ENCODE results near the gene PEPD.

The PEPD gene

GRCh38 chr19:33464010-33464732 lies 57.4 kb downstream of the PEPD start:
- Histone ChIP-seq H3K9ac (ENCODE audit: low read depth, low read length) (no peak overlapping the region), H3K27ac (ENCODE audit: low read depth, low read length) (no peak overlapping the region), H3K4me1 (ENCODE audit: control insufficient read depth, insufficient read depth, low read length) (no peaks in the 10 kb centered on the region), H3K4me3 (ENCODE audit: low read depth, low read length) (no peak overlapping the region), H3K9me3 (ENCODE audit: control insufficient read depth, insufficient read depth, low read length) (no peaks in the 10 kb centered on the region), H3K36me3 (ENCODE audit: control insufficient read depth, insufficient read depth, low read length) (peaks cover 18% of the 10 kb centered on the region), H3K27me3 (ENCODE audit: control insufficient read depth, insufficient read depth, low read length) (no peaks in the 10 kb centered on the region)

GRCh38 chr19:33463199-33463598 lies 58.4 kb downstream of the PEPD start:
- H3K27ac ChIP-seq (ENCODE audit: low read depth, low read length), result no peak overlapping the region
- no peaks in the 10 kb centered on the region for H3K4me1 ChIP-seq (ENCODE audit: control insufficient read depth, insufficient read depth, low read length)
- peaks cover 18% of the 10 kb centered on the region for H3K36me3 ChIP-seq (ENCODE audit: control insufficient read depth, insufficient read depth, low read length)
- no peaks in the 10 kb centered on the region for H3K9me3 ChIP-seq (ENCODE audit: control insufficient read depth, insufficient read depth, low read length)
- no peaks in the 10 kb centered on the region for H3K27me3 ChIP-seq (ENCODE audit: control insufficient read depth, insufficient read depth, low read length)
- no peak overlapping the region for H3K4me3 ChIP-seq (ENCODE audit: low read depth, low read length)
- H3K9ac ChIP-seq (ENCODE audit: low read depth, low read length), result no peak overlapping the region

- no peak overlapping the region for H3K9ac ChIP-seq (ENCODE audit: low read depth, low read length)
- H3K4me1 ChIP-seq (ENCODE audit: control insufficient read depth, insufficient read depth, low read length), result no peaks in the 10 kb centered on the region
- H3K9me3 ChIP-seq (ENCODE audit: control insufficient read depth, insufficient read depth, low read length), result no peaks in the 10 kb centered on the region
- peaks cover 18% of the 10 kb centered on the region for H3K36me3 ChIP-seq (ENCODE audit: control insufficient read depth, insufficient read depth, low read length)
- H3K4me3 ChIP-seq (ENCODE audit: low read depth, low read length), result no peak overlapping the region
- H3K27me3 ChIP-seq (ENCODE audit: control insufficient read depth, insufficient read depth, low read length), result no peaks in the 10 kb centered on the region
- no peak overlapping the region for H3K27ac ChIP-seq (ENCODE audit: low read depth, low read length)
These were observed 59.3 kb downstream of the PEPD start for GRCh38 chr19:33462112-33462791.

- H3K36me3 ChIP-seq (ENCODE audit: control insufficient read depth, insufficient read depth, low read length), result peaks cover 18% of the 10 kb centered on the region
- H3K9ac ChIP-seq (ENCODE audit: low read depth, low read length), result no peak overlapping the region
- H3K4me3 ChIP-seq (ENCODE audit: low read depth, low read length), result no peak overlapping the region
- H3K27ac ChIP-seq (ENCODE audit: low read depth, low read length), result no peak overlapping the region
- no peaks in the 10 kb centered on the region for H3K4me1 ChIP-seq (ENCODE audit: control insufficient read depth, insufficient read depth, low read length)
- no peaks in the 10 kb centered on the region for H3K27me3 ChIP-seq (ENCODE audit: control insufficient read depth, insufficient read depth, low read length)
- H3K9me3 ChIP-seq (ENCODE audit: control insufficient read depth, insufficient read depth, low read length), result no peaks in the 10 kb centered on the region
These were observed 60.1 kb downstream of the PEPD start for GRCh38 chr19:33461256-33462111.

- Histone ChIP-seq H3K9ac (ENCODE audit: low read depth, low read length) (no peak overlapping the region), H3K4me3 (ENCODE audit: low read depth, low read length) (no peak overlapping the region), H3K27ac (ENCODE audit: low read depth, low read length) (no peak overlapping the region), H3K36me3 (ENCODE audit: control insufficient read depth, insufficient read depth, low read length) (peaks cover 18% of the 10 kb centered on the region), H3K9me3 (ENCODE audit: control insufficient read depth, insufficient read depth, low read length) (no peaks in the 10 kb centered on the region), H3K27me3 (ENCODE audit: control insufficient read depth, insufficient read depth, low read length) (no peaks in the 10 kb centered on the region), H3K4me1 (ENCODE audit: control insufficient read depth, insufficient read depth, low read length) (no peaks in the 10 kb centered on the region)
These were observed 61.2 kb downstream of the PEPD start for GRCh38 chr19:33460221-33460908.

GRCh38 chr19:33459222-33460090 lies 62.1 kb downstream of the PEPD start:
- Histone ChIP-seq H3K27me3 (ENCODE audit: control insufficient read depth, insufficient read depth, low read length) (no peaks in the 10 kb centered on the region), H3K9ac (ENCODE audit: low read depth, low read length) (no peak overlapping the region)

GRCh38 chr19:33458807-33459206 lies 62.8 kb downstream of the PEPD start:
- Histone ChIP-seq H3K27ac (ENCODE audit: low read depth, low read length) (no peak overlapping the region), H3K4me3 (ENCODE audit: low read depth, low read length) (no peak overlapping the region), H3K9me3 (ENCODE audit: control insufficient read depth, insufficient read depth, low read length) (no peaks in the 10 kb centered on the region), H3K9ac (ENCODE audit: low read depth, low read length) (no peak overlapping the region), H3K4me1 (ENCODE audit: control insufficient read depth, insufficient read depth, low read length) (no peaks in the 10 kb centered on the region), H3K36me3 (ENCODE audit: control insufficient read depth, insufficient read depth, low read length) (peaks cover 18% of the 10 kb centered on the region), H3K27me3 (ENCODE audit: control insufficient read depth, insufficient read depth, low read length) (no peaks in the 10 kb centered on the region)

More at GRCh38 chr19:33459222-33460090, 62.1 kb downstream of the PEPD start:
- Histone ChIP-seq H3K36me3 (ENCODE audit: control insufficient read depth, insufficient read depth, low read length) (peaks cover 18% of the 10 kb centered on the region), H3K4me3 (ENCODE audit: low read depth, low read length) (no peak overlapping the region), H3K9me3 (ENCODE audit: control insufficient read depth, insufficient read depth, low read length) (no peaks in the 10 kb centered on the region), H3K4me1 (ENCODE audit: control insufficient read depth, insufficient read depth, low read length) (no peaks in the 10 kb centered on the region), H3K27ac (ENCODE audit: low read depth, low read length) (no peak overlapping the region)

GRCh38 chr19:33458171-33458633 lies 63.4 kb downstream of the PEPD start:
- H3K27me3 ChIP-seq (ENCODE audit: control insufficient read depth, insufficient read depth, low read length), result no peaks in the 10 kb centered on the region
- H3K9ac ChIP-seq (ENCODE audit: low read depth, low read length), result no peak overlapping the region

GRCh38 chr19:33456845-33457220 lies 64.8 kb downstream of the PEPD start:
- Histone ChIP-seq H3K27ac (ENCODE audit: low read depth, low read length) (no peak overlapping the region), H3K4me1 (ENCODE audit: control insufficient read depth, insufficient read depth, low read length) (no peaks in the 10 kb centered on the region), H3K4me3 (ENCODE audit: low read depth, low read length) (no peak overlapping the region), H3K9ac (ENCODE audit: low read depth, low read length) (no peak overlapping the region), H3K36me3 (ENCODE audit: control insufficient read depth, insufficient read depth, low read length) (peaks cover 4% of the 10 kb centered on the region; the same call in 1 of the 2 replicates), H3K9me3 (ENCODE audit: control insufficient read depth, insufficient read depth, low read length) (no peaks in the 10 kb centered on the region), H3K27me3 (ENCODE audit: control insufficient read depth, insufficient read depth, low read length) (no peaks in the 10 kb centered on the region)

More at GRCh38 chr19:33458171-33458633, 63.4 kb downstream of the PEPD start:
- Histone ChIP-seq H3K4me1 (ENCODE audit: control insufficient read depth, insufficient read depth, low read length) (no peaks in the 10 kb centered on the region), H3K9me3 (ENCODE audit: control insufficient read depth, insufficient read depth, low read length) (no peaks in the 10 kb centered on the region), H3K36me3 (ENCODE audit: control insufficient read depth, insufficient read depth, low read length) (peaks cover 15% of the 10 kb centered on the region), H3K4me3 (ENCODE audit: low read depth, low read length) (no peak overlapping the region), H3K27ac (ENCODE audit: low read depth, low read length) (no peak overlapping the region)
